HG02798 (cell line): Measurements from ENCODE around the gene USP9X.
"Not testable (repeated sequence)": the region's sequence is repeated elsewhere in the genome, so short reads cannot be mapped to it uniquely, and the experiment has no call there.

Experiments
- ATAC-seq: cut with Tn5 transposase; IDR thresholded peaks from one replicate; pipeline ENCODE4 v1.9.1; 2021; ENCODE audit warnings: mild to moderate bottlenecking; ENCODE audit not compliant: unreplicated experiment, poor library complexity

The USP9X gene

DNA sequence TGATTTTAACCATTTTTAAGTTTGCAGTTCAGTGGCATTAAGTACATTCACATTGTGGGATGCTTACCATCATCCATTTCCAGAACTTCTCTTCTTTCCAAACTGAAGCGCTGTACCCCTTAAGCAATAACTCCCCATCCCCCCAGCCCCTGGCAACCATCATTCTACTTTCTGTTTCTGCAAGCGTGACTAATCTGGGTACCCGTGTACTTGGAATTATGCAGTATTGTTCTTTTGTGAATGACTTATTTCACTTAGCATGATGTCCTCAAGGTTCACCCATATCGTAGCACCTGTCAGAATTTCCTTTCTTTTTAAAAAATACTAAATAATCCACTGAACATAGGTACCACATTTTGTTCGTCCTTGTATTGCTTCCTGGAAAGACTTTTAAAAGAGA is 32.9 kb downstream of the USP9X start:
- ATAC-seq = no peak

DNA sequence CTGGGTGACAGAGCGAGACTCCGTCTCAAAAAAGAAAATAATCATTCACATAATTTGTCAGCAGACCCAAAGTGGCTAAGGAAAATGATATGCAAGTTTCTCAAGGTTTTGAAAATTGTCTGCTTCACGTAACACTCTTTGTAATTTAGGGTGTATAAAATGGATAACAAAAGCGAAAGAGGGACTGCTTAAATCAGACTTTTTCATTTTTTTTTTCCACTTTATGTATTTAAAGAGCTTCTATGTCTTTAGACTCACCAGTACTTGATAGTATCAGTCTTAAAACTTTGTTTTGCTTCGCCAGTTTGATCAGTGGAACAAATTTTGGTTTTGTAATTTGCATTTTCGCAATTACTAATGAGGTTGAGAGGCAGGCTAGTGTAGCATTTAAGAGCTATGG is 34.6 kb downstream of the USP9X start:
- ATAC-seq = peak; percentile 30

DNA sequence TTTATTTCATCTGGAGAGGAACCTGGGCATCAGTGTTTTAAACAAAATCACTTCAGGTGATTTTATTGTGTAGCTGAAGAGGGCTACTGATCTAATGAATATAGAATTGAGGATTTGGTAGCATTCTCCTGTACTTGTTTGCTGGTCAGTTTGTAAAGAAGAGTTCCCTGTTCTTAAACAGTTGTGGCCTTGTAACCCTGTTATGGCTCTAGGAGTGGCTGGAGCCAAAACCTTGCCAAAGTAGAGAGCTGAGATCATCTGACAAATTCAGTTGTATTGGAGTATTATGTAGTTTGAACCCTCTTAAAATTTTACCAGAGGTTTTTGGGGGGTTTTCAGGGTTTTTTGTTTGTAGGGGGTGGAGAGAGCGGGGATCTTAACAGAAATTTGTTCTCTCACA is 36.5 kb downstream of the USP9X start:
- ATAC-seq = no peak

DNA sequence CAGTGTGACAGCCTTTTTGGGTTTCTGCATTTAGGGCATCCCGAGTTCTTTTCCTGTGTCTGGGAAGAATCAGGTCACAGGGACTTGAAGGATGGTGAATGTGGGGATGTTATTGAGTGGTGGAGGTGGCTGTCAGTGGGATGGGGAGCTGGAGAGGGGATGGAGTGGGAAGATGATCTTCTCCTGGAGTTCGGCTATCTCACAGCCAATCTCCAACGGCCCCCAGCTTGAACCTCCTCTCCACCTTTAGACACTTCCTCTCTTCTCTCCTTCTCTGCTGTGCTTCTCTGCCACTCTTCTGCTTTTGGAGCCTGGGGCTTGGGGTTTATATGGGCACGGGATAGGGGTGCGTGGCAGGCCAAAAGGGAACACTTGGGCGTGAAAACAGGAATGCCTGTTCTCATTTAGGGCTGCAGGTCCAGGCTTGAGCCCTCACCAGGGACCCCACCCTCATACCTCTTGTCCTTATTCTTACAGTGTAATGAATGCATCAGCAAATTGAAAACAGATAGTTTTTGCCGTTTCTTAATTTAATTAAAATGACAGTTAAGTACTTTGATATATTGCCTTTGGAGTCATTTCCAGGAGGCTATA is 37.5 kb downstream of the USP9X start:
- no peak for ATAC-seq

DNA sequence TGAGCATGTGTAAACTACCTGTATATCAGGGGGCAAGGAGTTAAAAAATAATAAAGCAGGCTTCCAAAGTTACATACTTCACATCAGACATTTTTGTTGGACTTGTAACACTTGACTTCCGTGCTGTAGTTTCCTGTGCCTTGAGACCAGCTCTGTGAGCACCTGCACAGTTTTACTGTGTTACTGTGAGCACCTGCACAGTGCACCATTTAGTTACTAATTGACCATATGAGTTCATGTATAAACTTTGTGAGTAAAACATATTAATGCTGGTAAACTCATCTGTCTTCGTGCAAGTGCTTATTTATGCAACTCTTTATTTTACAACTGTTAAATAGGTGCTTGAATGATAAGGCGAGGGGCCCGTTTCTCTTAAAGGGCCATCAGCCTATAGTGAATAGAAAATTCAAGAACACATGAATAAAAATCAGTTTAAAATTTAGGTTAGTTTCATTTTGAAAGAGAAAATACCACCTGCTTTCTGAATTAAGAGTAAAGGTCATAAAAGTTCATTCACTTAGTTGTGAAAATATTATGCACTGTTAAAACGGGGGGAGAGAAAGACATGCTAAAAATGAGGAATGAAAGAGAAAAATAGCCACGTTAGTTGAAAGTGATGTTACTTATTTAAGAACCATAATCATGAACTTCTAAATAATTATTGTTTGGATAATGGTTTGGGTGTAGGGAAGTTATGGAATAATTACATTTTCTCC is 42.4 kb downstream of the USP9X start:
- no peak for ATAC-seq

DNA sequence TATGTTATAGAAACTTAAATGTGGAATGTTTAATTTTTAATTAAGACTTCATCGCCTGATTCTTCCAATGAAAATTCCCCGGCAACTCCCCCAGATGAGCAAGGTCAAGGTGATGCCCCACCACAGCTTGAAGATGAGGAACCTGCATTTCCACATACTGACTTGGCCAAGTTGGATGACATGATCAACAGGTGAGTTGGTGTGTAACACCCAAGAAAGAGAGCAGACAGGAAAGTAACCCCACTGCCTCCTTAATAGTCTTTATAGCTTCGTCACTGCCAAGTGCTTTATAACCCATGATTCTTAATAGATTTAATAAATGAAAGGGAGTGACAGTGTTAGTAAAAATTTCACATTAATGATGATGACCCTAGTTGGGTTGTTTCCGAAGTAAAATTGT is 43.7 kb downstream of the USP9X start:
- ATAC-seq = no peak

DNA sequence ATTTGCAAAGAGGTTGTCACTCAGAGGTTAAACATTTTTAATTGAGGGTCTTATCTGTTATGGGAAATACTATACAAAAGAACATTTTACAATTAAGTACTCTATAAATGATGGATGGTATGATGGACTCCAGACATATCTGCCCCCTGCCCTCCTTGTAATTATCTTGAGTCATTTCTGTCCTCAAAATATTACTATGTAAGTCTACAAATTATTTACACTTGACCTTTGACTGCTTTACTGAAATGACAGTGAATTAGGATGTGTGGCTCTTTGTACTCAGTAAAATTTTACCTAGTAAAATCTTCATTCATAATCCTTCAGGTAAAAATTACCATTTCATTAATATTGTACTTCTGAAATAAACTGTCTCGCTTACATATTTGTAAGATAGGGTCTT is 46.5 kb downstream of the USP9X start:
- ATAC-seq = no peak

DNA sequence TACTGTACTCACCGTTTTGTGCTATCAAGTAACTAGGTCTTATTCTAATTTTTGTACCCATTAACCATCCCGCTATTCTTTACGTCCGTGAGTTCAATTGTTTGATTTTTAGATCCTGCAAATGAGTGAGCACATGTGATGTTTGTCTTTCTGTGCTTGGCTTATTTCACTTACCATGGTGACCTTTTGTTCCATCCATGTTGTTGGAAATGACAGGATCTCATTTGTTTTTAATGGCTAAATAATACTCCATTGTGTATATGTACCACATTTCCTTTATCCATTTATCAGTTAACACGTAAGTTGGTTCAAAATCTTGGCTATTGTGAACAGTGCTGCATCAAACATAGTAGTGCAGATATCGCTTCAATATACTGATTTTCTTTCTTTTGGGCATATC is 48.3 kb downstream of the USP9X start:
- ATAC-seq = no peak

DNA sequence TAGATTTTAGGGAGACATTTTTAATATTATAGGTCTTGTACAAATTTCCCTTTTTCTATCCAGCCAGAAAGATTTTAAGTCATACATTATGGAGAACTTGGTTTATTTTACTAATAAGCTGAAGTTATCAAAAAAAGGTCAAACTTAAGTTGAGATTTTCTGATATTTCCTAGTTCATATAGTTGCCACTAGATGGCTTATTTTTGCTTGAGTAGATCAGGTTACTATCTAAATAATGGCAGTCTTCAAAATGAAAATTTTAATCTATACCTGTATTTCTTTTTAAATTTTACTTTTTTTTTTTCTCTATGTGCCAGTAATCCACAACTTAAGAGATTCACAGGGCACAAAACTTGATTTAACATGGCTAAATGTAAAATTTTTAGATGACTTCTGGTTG is 52.3 kb downstream of the USP9X start:
- ATAC-seq = no peak

DNA sequence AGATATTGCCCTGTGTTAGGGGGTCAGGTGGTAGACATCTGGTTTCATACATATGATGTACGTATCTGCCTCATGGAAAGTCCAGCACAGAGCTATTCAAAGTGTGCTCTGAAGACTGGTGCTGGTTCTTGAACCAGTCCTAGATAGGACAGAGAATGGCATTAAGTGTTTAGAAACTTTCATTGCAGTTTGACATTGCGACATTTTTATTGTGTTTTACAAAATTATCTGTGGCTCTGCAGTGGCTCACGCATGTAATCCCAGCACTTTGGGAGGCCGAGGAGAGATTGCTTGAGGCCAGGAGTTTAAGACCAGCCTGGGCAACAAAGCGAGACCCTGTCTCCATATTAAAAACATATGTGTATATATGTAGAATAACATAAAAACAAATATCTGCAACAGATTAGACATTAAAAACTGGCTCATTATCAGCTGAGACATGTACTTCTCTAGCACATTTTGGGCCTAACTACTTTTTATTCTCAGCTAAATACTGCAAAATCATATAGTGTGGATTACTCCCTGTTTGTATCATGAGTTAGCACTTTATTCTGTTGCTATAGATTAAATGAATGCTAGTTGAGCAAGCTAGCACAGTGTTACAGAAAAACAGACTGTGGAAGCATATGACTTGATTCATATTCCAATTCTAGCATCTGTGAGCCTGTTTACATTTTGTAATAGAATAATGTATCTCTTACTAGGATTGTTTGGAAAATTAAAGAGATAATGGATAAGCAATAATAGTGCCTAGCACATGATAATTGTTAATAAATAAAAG is 57.1 kb downstream of the USP9X start:
- no peak for ATAC-seq

DNA sequence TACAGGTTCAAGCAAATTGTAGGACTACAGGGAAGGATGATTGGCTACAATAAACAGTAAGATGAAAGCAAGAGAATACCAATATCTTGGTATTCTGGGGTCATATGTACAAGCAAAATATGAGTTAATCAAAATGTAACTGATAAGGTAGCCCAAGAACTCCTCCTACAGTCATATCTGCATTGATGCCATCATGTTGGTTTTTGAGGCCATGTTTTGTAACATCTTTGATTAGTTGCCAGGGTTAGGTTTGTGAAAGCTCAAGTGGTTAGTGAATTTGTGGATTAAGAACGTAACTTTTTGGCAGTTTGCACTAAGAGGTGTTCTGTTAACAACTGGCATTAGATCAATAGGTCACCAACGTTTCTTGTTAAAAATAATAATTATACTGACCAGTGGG is 59.6 kb downstream of the USP9X start:
- no peak for ATAC-seq

DNA sequence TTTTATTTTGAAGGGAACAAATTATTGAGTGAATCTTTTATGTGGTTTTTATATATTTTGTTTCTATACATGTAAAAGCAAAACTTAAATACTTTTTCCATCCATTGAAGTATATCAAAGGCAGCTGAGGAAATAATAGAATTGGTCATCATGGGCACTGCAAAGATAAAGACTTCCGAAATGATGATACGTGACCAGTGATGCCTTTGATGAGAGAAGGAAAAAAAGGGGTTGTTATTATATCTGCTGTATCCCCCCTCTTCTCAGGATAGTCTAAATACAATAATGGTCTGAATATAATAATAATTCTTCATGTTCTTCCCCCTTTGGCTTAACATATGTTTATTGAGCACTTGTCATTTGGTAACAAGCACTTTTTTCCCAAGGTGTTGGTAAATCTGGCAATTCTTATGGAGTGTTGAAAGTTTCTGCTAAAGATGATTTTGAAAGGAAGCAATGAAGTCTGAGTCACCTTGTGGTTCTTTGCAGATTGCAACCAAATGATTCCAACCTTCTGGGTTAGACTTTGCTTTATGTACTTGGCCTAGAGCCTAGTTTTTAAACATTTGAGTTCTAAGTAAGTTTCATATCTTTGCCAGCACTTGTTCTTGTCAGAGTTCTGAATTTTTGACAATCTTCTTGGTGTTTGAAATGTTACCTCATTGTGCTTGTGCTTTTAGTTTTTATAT is 60.8 kb downstream of the USP9X start:
- no peak for ATAC-seq

DNA sequence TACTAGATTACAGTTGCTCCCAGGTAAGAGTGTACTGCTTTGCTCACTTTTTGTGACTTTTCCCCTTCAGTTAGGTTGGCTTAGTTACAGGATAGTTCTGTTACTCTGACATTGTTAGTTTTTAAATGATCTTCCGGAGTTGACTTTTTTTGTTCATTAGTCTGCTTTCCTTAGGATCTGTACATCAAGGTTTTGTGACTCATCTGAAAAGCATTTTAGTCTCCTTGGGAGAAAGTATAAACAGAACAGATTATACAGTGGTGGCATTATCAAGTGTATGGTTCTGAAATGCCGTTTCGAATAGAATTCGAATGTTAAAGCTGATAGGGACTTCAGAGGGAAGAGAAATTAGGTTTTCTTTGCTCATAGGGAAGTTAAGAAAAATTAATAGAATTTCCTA is 63.3 kb downstream of the USP9X start:
- ATAC-seq = no peak

DNA sequence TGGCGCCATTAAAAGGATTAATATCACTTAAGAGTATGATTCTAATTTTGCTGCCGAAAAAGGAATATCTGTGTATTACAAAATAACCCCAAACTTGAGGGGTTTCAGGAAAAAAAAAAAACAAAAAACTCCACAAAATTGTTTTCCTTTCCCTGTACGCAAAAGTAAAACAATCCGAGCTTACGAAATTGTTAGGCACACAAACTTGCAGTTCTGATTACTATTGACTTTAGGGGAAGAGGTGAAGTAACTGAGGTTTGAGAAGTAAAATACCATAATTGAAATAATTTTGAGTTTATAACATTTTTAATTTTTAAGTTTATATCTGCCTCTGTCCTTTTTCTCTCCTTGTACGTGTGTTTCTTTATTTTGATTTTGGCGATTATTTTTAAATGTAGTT is 64.8 kb downstream of the USP9X start:
- ATAC-seq = no peak

DNA sequence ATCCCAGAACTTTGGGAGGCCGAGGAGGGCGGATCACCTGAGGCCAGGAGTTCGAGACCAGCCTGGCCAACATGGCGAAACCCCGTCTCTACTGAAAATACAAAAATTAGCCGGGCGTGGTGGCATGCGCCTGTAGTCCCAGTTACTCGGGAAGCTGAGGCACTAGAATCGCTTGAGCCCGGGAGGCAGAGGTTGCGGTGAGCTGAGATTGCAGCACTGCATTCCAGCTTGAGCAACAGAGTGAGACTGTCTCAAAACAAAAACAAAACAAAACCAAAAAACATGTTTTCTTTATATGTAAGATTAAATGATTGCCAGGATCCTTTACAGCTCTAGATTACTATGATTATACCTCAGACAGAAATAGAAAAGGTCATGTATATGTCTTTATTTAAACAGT is 66.5 kb downstream of the USP9X start:
- ATAC-seq = not testable (repeated sequence)

DNA sequence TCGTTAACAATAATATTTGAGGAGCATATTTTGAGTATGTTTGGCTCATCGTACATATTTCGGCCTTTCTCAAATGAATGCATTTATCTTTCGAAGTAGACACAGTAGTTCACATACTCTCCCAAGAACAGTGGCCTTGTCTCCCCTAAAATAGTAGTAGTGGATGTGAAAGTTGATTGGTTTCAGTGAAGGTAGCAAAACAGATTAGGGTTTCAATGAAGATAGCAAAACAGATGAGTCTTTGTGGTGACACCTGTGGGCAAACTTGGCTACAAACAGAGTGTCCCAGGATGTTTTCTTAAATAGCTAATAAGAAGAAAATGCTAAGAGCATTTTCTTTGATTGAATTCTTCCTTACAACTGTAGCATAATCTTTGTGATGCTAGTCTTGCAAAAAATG is 67.0 kb downstream of the USP9X start:
- no peak for ATAC-seq

DNA sequence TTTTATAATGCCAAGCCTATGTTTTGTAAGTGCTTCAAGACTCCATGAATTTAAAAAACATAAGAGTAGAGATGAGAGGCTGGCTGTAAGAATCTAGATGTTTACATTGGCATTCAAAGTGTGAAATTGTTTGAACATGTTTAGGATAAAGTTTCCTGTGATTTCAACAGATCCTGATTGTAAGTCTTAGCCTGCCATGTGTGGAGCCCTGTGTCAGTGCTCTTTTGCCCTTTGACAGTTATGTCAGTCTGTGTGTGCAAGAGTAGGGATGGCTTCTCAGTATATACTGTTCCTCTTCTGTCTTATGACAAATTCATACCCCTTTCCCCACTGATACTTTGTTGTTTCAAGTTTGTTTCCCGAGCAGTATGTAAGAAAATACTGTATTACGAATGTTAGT is 68.2 kb downstream of the USP9X start:
- no peak for ATAC-seq

DNA sequence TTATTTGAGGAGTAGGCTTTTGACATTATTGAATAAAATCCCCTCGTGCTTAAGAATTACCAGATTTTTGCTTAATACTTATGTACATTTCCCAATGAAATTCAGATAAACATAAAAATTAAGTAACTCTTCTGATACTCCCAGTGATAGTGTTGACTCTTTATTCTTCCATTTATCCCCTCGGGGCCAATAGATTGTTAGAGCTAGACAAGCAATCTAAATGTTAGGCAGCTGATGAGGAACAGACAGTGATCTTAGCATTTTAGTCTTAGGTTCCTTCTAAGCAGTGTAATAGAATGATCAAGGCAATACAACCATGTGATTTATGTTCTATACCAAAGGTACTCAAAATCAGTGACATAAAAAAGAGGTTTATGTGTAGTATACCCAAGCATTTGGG is 68.7 kb downstream of the USP9X start:
- no peak for ATAC-seq

DNA sequence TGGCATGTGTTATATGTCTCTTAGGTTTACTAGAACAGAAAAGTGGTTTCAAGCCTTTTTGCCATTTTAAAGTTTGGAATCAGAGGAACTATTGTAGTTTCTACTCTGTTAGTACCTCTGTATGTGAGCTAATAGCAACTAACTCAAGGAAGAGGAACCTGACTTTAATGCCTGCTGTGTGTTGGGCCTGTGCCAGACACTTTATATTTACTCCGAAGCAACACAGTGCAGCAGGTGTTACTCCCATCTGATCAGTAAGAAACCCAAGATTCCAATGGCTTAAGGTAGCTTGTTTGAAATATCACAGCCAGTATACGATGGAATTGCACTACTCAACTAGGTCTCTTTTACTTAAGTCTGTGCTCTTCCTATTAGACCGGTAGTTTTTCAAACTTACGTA is 79.2 kb downstream of the USP9X start:
- no peak for ATAC-seq

DNA sequence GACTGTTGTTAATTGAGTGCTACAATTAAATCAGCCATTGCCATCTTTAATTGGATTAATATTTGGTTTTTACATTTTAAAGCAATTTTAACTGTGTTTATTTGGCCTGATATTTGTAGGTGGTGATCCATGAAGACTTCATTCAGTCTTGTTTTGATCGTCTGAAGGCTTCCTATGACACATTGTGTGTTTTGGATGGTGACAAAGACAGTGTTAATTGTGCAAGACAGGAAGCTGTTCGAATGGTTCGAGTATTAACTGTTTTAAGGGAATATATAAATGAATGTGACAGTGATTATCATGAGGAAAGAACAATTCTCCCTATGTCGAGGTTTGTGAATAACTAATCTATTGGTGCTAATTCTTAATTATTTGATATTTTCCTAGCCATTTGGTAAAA is 82.6 kb downstream of the USP9X start:
- ATAC-seq = no peak

DNA sequence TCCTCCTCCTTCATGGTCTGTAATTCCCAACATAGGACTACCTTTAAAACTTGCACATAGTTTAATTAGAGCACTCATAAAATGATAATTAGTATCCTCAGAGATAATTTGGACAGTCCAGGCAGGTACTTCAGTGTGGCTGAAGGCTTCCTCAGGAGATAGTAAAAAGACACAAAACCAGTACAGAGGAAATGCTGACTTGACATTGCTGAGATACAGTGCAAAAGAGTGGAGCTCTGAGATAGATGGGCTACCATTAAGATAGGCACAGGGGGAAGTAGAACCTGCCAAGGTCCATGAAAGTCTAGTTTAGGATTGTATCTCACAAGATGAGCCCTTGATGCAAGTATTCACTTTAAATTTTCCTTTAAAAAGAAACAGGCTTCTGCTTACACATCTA is 91.0 kb downstream of the USP9X start:
- no peak for ATAC-seq
